GM12875 (cell line): ENCODE results near the gene HNRNPLL.

Experiments used
- H3K4me3 ChIP-seq: one replicate; pipeline ENCODE4 v1.5.1; 2011; ENCODE audit warnings: low read depth, low read length, control low read depth
- CTCF ChIP-seq: IDR thresholded peaks from 2 replicates; pipeline ENCODE4 v1.5.1; 2011; ENCODE audit warnings: low read depth, mild to moderate bottlenecking, control low read depth, inconsistent platforms, low read length, moderate library complexity, borderline replicate concordance; ENCODE audit not compliant: insufficient read depth

The HNRNPLL gene

DNA sequence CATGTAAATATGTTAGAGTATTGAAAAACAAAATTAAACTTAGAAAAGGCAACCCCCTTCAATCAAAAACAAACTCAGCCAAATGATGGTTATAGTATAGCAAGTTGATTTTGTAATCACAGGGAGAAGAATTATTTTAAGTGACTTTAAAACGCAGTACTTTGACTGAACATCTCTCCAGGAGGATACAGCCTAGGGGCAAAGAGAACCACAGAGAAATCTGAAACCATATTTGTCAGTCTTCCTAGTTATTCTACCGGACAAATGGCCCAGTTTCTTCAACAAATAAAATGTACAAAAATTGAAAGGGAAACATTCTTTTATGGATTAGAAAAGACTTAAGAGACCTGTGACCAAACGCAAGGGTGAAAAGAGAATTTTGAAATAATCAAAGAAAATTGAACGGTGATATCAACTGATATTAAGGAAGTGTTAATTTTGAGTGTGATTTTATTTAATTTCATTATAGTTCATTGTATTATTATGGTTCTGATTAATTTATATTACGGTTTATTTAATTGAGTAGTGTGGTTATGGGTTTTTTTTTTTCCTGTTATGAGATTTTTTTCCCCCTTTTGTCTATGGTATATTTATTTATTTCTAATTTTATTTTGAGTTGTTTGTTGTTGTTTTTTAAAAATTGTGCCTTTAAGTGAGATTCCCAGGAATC is 75.3 kb downstream of the HNRNPLL start:
- no peak overlapping the region for H3K4me3 ChIP-seq
- TF ChIP-seq CTCF, result no peak

GRCh38 chr2:38526195-38526594 is 76.5 kb downstream of the HNRNPLL start:
- no peak for TF ChIP-seq CTCF
- no peak overlapping the region for H3K4me3 ChIP-seq

DNA sequence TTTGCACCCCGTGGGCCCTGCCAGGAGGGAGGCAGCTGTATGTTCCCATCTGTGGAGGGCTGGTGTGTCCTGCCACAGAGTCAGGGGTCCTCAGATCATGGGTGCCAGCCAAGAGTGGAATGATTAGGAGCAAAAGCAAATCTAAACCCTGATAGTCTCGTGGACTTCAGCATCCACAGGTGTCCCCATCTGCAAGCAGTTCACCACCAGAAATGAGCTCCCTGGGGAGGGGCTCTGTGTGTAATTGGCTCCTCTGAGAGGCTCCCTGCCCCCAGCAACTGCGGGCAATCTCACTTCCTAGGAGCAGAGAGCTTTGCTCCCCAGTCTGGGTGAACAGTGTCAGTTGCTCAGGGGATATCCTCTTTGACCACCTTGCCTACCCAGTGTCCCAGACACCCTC is 78.1 kb downstream of the HNRNPLL start:
- no peak for TF ChIP-seq CTCF
- H3K4me3 ChIP-seq, result no peak overlapping the region

DNA sequence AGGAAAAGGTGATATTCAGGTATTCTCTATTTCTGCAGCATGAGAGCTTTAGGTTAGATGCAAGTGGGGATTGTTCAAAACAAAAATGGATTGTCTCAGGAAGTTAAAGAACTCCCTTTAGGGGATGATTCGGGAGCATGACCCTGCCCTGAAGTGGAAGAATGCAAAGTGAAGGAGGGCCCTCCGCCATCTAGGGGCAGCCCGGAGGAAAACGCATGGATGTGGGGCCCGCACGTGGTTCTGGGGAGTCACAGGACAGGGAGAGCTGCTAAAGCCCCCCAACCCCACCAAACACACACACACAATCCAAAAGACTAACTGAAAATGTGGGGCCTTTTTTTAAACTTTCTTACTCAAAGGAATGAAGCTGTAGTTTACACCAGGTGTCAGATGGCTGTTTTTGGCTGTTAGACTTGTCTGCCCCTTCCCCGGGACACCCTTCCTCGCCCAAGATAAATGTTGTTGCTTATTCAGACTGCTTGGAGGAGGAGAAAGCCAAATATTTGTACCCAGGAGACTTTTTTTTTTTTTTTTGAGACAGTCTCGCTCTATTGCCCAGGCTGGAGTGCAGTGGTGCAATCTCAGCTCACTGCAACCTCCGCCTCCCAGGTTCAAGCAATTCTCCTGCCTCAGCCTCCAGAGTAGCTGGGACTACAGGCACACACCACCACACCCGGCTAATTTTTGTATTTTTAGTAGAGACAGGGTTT is 78.8 kb downstream of the HNRNPLL start:
- no peak overlapping the region for H3K4me3 ChIP-seq
- TF ChIP-seq CTCF, result peak; percentile 7; the same call in 1 of the 2 replicates

DNA sequence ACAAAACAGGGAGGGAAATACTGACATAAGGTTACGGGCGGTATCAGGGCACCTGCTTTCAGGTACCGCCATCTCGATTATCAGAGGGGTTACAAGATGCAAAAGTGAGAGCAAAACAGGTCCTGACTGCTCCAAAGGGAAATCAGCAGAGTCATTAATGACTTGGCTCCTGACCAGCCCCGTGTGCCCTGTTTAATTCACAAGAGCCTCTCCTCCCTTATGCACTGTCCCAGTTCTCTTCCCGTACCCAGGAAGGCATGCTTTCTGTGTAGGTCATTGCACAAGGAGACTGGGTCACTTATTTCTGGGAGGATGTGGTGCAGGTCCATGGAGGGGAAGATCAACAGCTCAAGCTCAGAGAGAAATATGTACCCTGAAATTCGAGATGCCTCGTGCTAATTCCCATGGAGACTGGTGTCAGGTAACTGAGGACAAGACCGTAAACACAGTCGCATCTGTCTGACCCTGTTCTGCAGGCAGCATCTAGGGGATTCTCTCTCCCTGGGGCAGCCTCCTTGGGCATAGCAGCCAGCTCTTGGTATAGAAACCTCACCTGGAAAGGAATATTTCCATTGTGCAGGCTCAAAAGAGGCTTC is 79.9 kb downstream of the HNRNPLL start:
- TF ChIP-seq CTCF, result no peak

GRCh38 chr2:38521835-38522234 is 80.9 kb downstream of the HNRNPLL start:
- no peak for TF ChIP-seq CTCF

More for the DNA sequence above, 79.9 kb downstream of the HNRNPLL start:
- H3K4me3 ChIP-seq, result no peak overlapping the region

More at GRCh38 chr2:38521835-38522234, 80.9 kb downstream of the HNRNPLL start:
- H3K4me3 ChIP-seq, result no peak overlapping the region
